ENCODE results near the gene PRKCE. TPM values are rescaled to one million over a fixed set of nuclear protein-coding genes. Genes with fewer than 3 reads are reported as not detected.

The PRKCE gene
- total RNA-seq, 1 experiment from 2014 or later = 14.0 TPM

GRCh38 chr2:46151577-46151976, 500.1 kb downstream of the PRKCE start:
- ATAC-seq (no peak), DNase-seq (ENCODE audit: low read depth, low spot score) (no peak)
- no TSS peak for BruUV-seq (replicated peaks)
- Histone ChIP-seq H3K27ac (ENCODE audit: low read length) (no peak overlapping the region), H3K4me1 (ENCODE audit: control insufficient read depth, insufficient read depth, low read length) (no peaks in the 10 kb centered on the region), H3K4me3 (ENCODE audit: low read depth in 2 of 2, low read length in 2 of 2) (no peak overlapping the region), H3K9me3 (ENCODE audit: control insufficient read depth, insufficient read depth, low read depth, low read length) (no peaks in the 10 kb centered on the region), H3K36me3 (ENCODE audit: control insufficient read depth, insufficient read depth, low read length) (no peaks in the 10 kb centered on the region), H3K27me3 (ENCODE audit: control insufficient read depth, insufficient read depth, low read length) (no peaks in the 10 kb centered on the region)
- intact Hi-C loops (cut with micrococcal nuclease; ENCODE audit: unreplicated experiment) = no loop called here
- TF ChIP-seq SIN3A (IDR thresholded peaks at IDR 0.05; ENCODE audit: borderline replicate concordance, insufficient read depth, low read depth, low read length) = no peak
- no peak for TF ChIP-seq CTCF (IDR thresholded peaks at IDR 0.05)
- no peak for TF ChIP-seq REST (IDR thresholded peaks at IDR 0.05; ENCODE audit: insufficient read depth in 1 of 2, low read depth in 2 of 2, low read length in 1 of 2)
- no peak for TF ChIP-seq TCF7L2 (IDR thresholded peaks at IDR 0.05; ENCODE audit: low read depth, low read length)
- no peak for TF ChIP-seq POLR2AphosphoS5 (IDR thresholded peaks at IDR 0.05; ENCODE audit: low read depth, low read length)
- ChIA-PET CTCF (no interaction called here), POLR2A (no interaction called here)
- in situ Hi-C loops (cut with HindIII; ENCODE audit: low pct_unique_long_range_greater_than_20kb, low sequenced_read_pairs) = no loop called here

- Histone ChIP-seq H3K9me3 (ENCODE audit: control insufficient read depth, insufficient read depth, low read depth, low read length) (no peaks in the 10 kb centered on the region), H3K4me3 (ENCODE audit: low read depth in 2 of 2, low read length in 2 of 2) (no peak overlapping the region), H3K27ac (ENCODE audit: low read length) (no peak overlapping the region), H3K27me3 (ENCODE audit: control insufficient read depth, insufficient read depth, low read length) (no peaks in the 10 kb centered on the region), H3K4me1 (ENCODE audit: control insufficient read depth, insufficient read depth, low read length) (no peaks in the 10 kb centered on the region), H3K36me3 (ENCODE audit: control insufficient read depth, insufficient read depth, low read length) (no peaks in the 10 kb centered on the region)
- ChIA-PET CTCF (no interaction called here), POLR2A (no interaction called here)
- ATAC-seq (no peak), DNase-seq (ENCODE audit: low read depth, low spot score) (no peak)
- no TSS peak for BruUV-seq (replicated peaks)
- in situ Hi-C loops (cut with HindIII; ENCODE audit: low pct_unique_long_range_greater_than_20kb, low sequenced_read_pairs) = no loop called here
- TF ChIP-seq TCF7L2 (IDR thresholded peaks at IDR 0.05; ENCODE audit: low read depth, low read length) = no peak
- no peak for TF ChIP-seq CTCF (IDR thresholded peaks at IDR 0.05)
- intact Hi-C loops (cut with micrococcal nuclease; ENCODE audit: unreplicated experiment) = no loop called here
Observed at GRCh38 chr2:46153996-46154753, 502.7 kb downstream of the PRKCE start.
